Measurements from ENCODE around the gene NLRP4. TPM values are rescaled to one million over a fixed set of nuclear protein-coding genes. Genes with fewer than 3 reads are reported as not detected.

The NLRP4 gene
- total RNA-seq (2014; rRNA removed; shearing (Covaris generic)) = 0.11 and 0.55 TPM in 2 replicates
- polyA plus RNA-seq (2015; cell fraction: cytosol; rRNA removed) = 0.19 and 0.37 TPM in 2 replicates
- polyA plus RNA-seq (2015; cell fraction: nucleus; rRNA removed) = not detected in 2 replicates

GRCh38 chr19:55836340-55836739 lies at the start of gene NLRP4:
NLRP4 (plus strand) TSS chr19:55836540; CDS start chr19:55852081, 15,541 bp downstream.
- DNase-seq (ENCODE audit: low read depth, low spot score) = no peak
- in situ Hi-C loops (cut with HindIII; ENCODE audit: low pct_unique_long_range_greater_than_20kb, low sequenced_read_pairs) = no loop called here

DNA sequence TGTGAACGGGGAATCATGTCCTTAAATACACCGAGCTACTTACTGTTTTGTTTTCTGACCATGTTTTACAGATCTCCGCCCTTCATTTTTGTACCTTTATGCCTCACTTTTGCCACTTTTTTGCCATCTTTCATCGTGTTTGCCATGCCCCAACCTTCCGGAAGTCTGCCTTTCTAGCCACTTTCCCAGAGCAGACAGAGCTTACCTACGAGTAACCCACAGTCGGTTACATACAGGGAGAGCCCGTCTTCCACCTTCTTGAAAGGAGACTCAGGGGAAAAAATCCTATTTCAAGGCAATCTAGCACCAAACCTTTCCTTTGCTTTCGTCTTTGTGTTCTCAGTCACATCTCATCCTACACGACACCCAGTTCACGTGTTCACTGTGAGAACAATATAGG lies 41.3 kb upstream of the NLRP4 start:
- no peak for DNase-seq (ENCODE audit: low read depth, low spot score)
- in situ Hi-C loops (cut with HindIII; ENCODE audit: low pct_unique_long_range_greater_than_20kb, low sequenced_read_pairs) = no loop called here

GRCh38 chr19:55801416-55801815 lies 34.9 kb upstream of the NLRP4 start:
- in situ Hi-C loops (cut with HindIII; ENCODE audit: low pct_unique_long_range_greater_than_20kb, low sequenced_read_pairs) = no loop called here
- DNase-seq (ENCODE audit: low read depth, low spot score) = no peak

- in situ Hi-C loops (cut with HindIII; ENCODE audit: low pct_unique_long_range_greater_than_20kb, low sequenced_read_pairs) = no loop called here
- DNase-seq (ENCODE audit: low read depth, low spot score) = no peak
Measured at GRCh38 chr19:55802281-55802680, 34.1 kb upstream of the NLRP4 start.

GRCh38 chr19:55809381-55810058 lies 26.8 kb upstream of the NLRP4 start:
- peak; percentile 87 for DNase-seq (ENCODE audit: low read depth, low spot score)
- in situ Hi-C loops (cut with HindIII; ENCODE audit: low pct_unique_long_range_greater_than_20kb, low sequenced_read_pairs) = no loop called here

DNA sequence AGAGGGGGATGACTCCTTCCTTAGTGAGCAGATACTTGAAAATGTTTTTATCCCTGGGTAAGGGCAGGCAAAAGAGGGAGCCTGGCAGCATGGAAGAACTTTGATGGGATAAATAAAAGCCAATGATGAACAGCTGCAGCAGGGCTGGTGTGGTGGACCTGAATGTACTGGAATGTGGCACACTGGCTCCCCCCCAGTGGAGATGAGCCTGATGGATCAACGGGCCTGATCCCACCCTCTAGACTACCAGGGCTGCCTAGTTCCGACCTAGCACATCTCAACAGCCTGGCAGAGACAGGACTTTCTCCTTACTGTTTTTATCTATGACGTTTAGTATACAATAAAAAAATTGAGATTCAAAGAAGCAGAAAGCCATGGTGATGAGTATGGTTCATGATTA lies 25.0 kb upstream of the NLRP4 start:
- no peak for DNase-seq (ENCODE audit: low read depth, low spot score)
- in situ Hi-C loops (cut with HindIII; ENCODE audit: low pct_unique_long_range_greater_than_20kb, low sequenced_read_pairs) = no loop called here

DNA sequence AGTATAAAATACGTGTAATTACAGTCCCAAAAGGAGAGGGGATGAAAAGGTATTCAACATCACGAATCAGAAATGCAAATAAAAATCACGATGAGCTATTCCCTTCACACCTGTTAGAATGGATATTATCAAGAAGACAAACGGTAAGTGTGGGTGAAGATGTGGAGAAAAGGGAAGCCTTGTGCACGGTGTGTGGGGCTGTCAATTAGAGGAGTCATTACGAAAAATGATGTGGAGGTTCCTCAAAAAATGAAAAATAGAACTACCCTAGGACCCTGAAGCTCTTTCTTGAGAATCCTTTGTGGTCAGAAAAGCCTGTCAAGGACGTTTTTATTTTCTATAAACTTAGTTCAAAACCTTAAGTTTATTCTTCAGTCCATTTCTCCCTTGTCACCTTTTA lies 23.9 kb upstream of the NLRP4 start:
- DNase-seq (ENCODE audit: low read depth, low spot score) = no peak
- in situ Hi-C loops (cut with HindIII; ENCODE audit: low pct_unique_long_range_greater_than_20kb, low sequenced_read_pairs) = no loop called here

- no peak for DNase-seq (ENCODE audit: low read depth, low spot score)
- in situ Hi-C loops (cut with HindIII; ENCODE audit: low pct_unique_long_range_greater_than_20kb, low sequenced_read_pairs) = no loop called here
Measured at GRCh38 chr19:55813906-55814305, 22.4 kb upstream of the NLRP4 start.

DNA sequence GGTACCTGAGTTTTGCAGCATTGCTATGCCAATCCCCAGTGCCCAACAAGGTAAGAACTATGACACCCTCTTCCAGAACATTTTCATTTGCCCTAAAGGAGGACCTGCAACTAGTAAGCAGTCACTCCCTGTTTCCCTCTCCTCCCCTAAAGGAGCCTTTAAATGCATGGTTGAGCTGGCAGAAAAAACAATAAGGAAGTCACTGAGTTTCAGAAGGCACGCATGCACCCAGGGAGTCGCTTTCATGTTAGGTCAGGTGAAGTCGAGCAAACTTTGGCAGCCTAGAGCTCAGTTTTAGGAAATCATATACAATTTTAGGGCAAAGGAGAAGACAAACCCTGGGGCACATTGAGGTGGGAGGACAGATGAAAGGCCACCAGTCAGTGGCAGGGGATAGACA lies 16.3 kb upstream of the NLRP4 start:
- in situ Hi-C loops (cut with HindIII; ENCODE audit: low pct_unique_long_range_greater_than_20kb, low sequenced_read_pairs) = no loop called here
- no peak for DNase-seq (ENCODE audit: low read depth, low spot score)

- in situ Hi-C loops (cut with HindIII; ENCODE audit: low pct_unique_long_range_greater_than_20kb, low sequenced_read_pairs) = no loop called here
- no peak for DNase-seq (ENCODE audit: low read depth, low spot score)
Measured at GRCh38 chr19:55830656-55831055, 5.7 kb upstream of the NLRP4 start.

DNA sequence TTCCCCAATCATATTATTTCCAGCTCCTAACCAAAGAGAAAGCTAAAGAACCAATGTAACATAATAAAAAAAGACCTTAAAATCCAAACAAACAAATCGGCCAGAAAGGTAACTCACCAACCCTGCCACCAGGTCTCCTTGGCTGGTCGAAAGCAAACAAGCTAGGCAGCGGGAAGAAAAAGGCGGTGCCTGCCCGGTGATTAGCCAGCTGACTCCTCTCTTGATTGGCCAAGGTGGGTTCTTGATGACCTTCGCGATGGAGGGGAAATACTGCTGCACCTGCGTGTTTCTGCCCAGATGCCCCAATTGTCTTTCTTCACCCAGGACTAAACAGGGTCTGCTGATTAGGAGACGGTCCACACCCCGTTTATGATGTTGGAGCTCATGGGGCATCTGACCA lies 4.5 kb upstream of the NLRP4 start, which contains the start of gene NLRP11:
NLRP11 (minus strand) TSS at position 154 of the 400 bp plus-strand sequence. CDS start 13,825 bp downstream, outside the sequence.
- no peak for DNase-seq (ENCODE audit: low read depth, low spot score)
- in situ Hi-C loops (cut with HindIII; ENCODE audit: low pct_unique_long_range_greater_than_20kb, low sequenced_read_pairs) = no loop called here

- in situ Hi-C loops (cut with HindIII; ENCODE audit: low pct_unique_long_range_greater_than_20kb, low sequenced_read_pairs) = no loop called here
- no peak for DNase-seq (ENCODE audit: low read depth, low spot score)
Measured at GRCh38 chr19:55832676-55833075, 3.7 kb upstream of the NLRP4 start.

GRCh38 chr19:55838251-55838650 lies 1.9 kb downstream of the NLRP4 start:
- no peak for DNase-seq (ENCODE audit: low read depth, low spot score)
- in situ Hi-C loops (cut with HindIII; ENCODE audit: low pct_unique_long_range_greater_than_20kb, low sequenced_read_pairs) = no loop called here

DNA sequence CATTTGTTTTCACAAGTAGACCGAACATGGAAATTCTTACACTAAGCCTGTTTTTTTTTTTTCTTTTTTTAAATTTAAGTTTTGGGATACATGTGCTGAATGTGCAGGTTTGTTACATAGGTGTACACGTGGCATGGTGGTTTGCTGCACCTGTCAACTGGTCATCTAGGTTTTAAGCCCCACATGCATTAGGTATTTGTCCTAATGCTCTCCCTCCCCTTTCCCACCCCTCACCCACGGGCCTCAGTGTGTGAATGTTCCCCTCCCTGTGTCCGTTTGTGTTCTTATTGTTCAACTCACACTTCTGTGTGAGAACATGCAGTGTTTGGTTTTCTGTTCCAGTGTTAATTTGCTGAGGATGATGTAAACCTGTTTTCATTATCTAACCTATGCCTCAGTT lies 2.6 kb downstream of the NLRP4 start:
- in situ Hi-C loops (cut with HindIII; ENCODE audit: low pct_unique_long_range_greater_than_20kb, low sequenced_read_pairs) = no loop called here
- no peak for DNase-seq (ENCODE audit: low read depth, low spot score)

- DNase-seq (ENCODE audit: low read depth, low spot score) = no peak
- in situ Hi-C loops (cut with HindIII; ENCODE audit: low pct_unique_long_range_greater_than_20kb, low sequenced_read_pairs) = no loop called here
Measured at GRCh38 chr19:55855160-55855559, 18.8 kb downstream of the NLRP4 start.

DNA sequence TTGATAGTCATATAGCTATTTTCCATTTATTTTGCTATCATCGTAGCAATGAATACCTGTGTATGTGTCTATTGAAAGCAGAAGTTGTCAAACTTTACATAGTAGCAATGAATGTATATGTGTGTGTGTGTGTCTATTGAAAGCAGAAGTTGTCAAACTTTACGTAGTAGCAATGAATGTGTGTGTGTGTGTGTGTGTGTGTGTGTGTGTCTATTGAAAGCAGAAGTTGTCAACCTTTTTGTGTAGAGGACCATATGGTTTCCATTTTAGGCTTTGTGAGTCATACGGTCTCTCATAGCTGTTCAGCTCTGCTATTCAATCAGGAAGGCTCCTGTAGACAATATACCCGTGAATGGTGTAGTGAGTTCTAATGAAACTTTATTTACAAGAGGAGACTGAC lies 20.8 kb downstream of the NLRP4 start:
- in situ Hi-C loops (cut with HindIII; ENCODE audit: low pct_unique_long_range_greater_than_20kb, low sequenced_read_pairs) = no loop called here
- no peak for DNase-seq (ENCODE audit: low read depth, low spot score)

DNA sequence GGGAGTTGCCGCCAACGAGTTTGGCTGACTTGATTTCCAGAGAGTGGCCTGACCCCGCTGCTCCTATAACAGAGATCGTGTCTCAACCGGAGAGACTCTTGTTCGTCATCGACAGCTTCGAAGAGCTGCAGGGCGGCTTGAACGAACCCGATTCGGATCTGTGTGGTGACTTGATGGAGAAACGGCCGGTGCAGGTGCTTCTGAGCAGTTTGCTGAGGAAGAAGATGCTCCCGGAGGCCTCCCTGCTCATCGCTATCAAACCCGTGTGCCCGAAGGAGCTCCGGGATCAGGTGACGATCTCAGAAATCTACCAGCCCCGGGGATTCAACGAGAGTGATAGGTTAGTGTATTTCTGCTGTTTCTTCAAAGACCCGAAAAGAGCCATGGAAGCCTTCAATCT lies 21.6 kb downstream of the NLRP4 start:
- no peak for DNase-seq (ENCODE audit: low read depth, low spot score)
- in situ Hi-C loops (cut with HindIII; ENCODE audit: low pct_unique_long_range_greater_than_20kb, low sequenced_read_pairs) = no loop called here

GRCh38 chr19:55858401-55858800 lies 22.1 kb downstream of the NLRP4 start:
- in situ Hi-C loops (cut with HindIII; ENCODE audit: low pct_unique_long_range_greater_than_20kb, low sequenced_read_pairs) = no loop called here

GRCh38 chr19:55858969-55859368 lies 22.6 kb downstream of the NLRP4 start:
- in situ Hi-C loops (cut with HindIII; ENCODE audit: low pct_unique_long_range_greater_than_20kb, low sequenced_read_pairs) = no loop called here
- DNase-seq (ENCODE audit: low read depth, low spot score) = no peak

More at GRCh38 chr19:55858401-55858800, 22.1 kb downstream of the NLRP4 start:
- DNase-seq (ENCODE audit: low read depth, low spot score) = no peak

Measured in SK-MEL-5 (cell line).